ENCODE data around the gene KDM2B.

DNA sequence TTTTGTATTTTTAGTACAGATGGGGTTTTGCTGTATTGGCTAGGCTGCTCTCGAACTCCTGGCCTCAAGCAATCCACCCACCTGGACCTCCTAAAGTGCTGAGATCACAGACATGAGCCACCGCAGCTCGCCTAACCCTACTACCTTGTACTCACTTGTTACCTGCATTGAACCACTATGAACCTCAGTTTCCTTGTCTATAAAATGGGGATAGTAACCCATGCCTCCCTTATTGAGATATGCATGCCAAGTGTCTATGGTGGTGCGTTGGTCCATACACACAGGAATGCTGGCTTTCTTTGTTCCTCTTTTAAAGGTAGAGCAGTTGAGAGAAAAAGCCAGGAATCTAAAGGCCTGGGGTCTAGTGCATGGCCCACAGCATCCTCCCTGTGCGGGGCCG is 40.9 kb downstream of the KDM2B start:
- no peak for TF ChIP-seq CTCF (IDR thresholded peaks at IDR 0.05; ENCODE audit: low read length)
- no peak for TF ChIP-seq EZH2 (optimal IDR thresholded peaks at IDR 0.05; ENCODE audit: low read depth, low read length)

Data from MM.1S (cell line).